Loucy (cell line): ENCODE data around the gene SYNGR3.

Source experiments
- H2AFZ ChIP-seq: fragments of 200-600 bp; sonication (generic); 2 replicates; pipeline ENCODE4 v1.6.0; 2016; ENCODE audit warnings: antibody characterized with exemption, mild to moderate bottlenecking, low read length, moderate library complexity
- H3F3A ChIP-seq: fragments of 200-600 bp; 2 replicates; pipeline ENCODE4 v1.6.0; 2016; ENCODE audit warnings: antibody characterized with exemption, low read depth, mild to moderate bottlenecking
- H3K27me3 ChIP-seq: fragments of 200-600 bp; sonication (generic); 2 replicates; pipeline ENCODE4 v1.6.1; 2014; ENCODE audit warnings: low read length, mild to moderate bottlenecking; ENCODE audit not compliant: insufficient read depth, poor library complexity, severe bottlenecking
- H3K36me3 ChIP-seq: fragments of 200-600 bp; sonication (generic); 2 replicates; pipeline ENCODE4 v1.6.1; 2016; ENCODE audit warnings: low read length; ENCODE audit not compliant: insufficient read depth
- H3K4me1 ChIP-seq: fragments of 200-600 bp; sonication (generic); 2 replicates; pipeline ENCODE4 v1.5.1; 2014; ENCODE audit warnings: low read length, mild to moderate bottlenecking; ENCODE audit not compliant: insufficient read depth, poor library complexity, severe bottlenecking
- H3K4me2 ChIP-seq: fragments of 200-600 bp; sonication (generic); 2 replicates; pipeline ENCODE4 v1.6.0; 2014; ENCODE audit warnings: antibody characterized with exemption, low read length, low read depth, mild to moderate bottlenecking; ENCODE audit not compliant: poor library complexity, severe bottlenecking
- H3K4me3 ChIP-seq: fragments of 200-600 bp; sonication (generic); 2 replicates; pipeline ENCODE4 v1.5.1; 2014; ENCODE audit warnings: low read length, mild to moderate bottlenecking, mixed read lengths; ENCODE audit not compliant: poor library complexity, severe bottlenecking
- H3K79me2 ChIP-seq: fragments of 200-600 bp; sonication (generic); 2 replicates; pipeline ENCODE4 v1.6.1; 2014; ENCODE audit warnings: low read length; ENCODE audit not compliant: insufficient read depth
- H3K9ac ChIP-seq: fragments of 200-600 bp; sonication (generic); 2 replicates; pipeline ENCODE4 v1.6.0; 2014; ENCODE audit warnings: mild to moderate bottlenecking, low read depth, low read length, moderate library complexity; ENCODE audit not compliant: poor library complexity, severe bottlenecking
- H3K9me2 ChIP-seq: fragments of 200-600 bp; sonication (generic); replicated peaks from 2 replicates; pipeline ENCODE4 v1.6.1; 2016; ENCODE audit warnings: low read depth, low read length, mixed read lengths
- H3K9me3 ChIP-seq: fragments of 200-600 bp; sonication (generic); 2 replicates; pipeline ENCODE4 v1.6.1; 2014; ENCODE audit warnings: mild to moderate bottlenecking, antibody characterized with exemption, low read length, low read depth; ENCODE audit not compliant: insufficient read depth
- H4K20me1 ChIP-seq: fragments of 200-600 bp; sonication (generic); 2 replicates; pipeline ENCODE4 v1.6.0; 2014; ENCODE audit warnings: antibody characterized with exemption, low read length, mild to moderate bottlenecking; ENCODE audit not compliant: insufficient read depth, poor library complexity, severe bottlenecking
- CTCF ChIP-seq: fragments of 200-600 bp; sonication (generic); conservative IDR thresholded peaks from 2 replicates; pipeline ENCODE4 v1.5.1; 2014; ENCODE audit warnings: mild to moderate bottlenecking, antibody characterized with exemption, low read length
- EZH2phosphoT487 ChIP-seq: fragments of 200-600 bp; IDR thresholded peaks from 2 replicates; pipeline ENCODE4 v1.6.1; 2018; ENCODE audit warnings: antibody characterized with exemption, mild to moderate bottlenecking, moderate library complexity, borderline replicate concordance

The SYNGR3 gene

DNA sequence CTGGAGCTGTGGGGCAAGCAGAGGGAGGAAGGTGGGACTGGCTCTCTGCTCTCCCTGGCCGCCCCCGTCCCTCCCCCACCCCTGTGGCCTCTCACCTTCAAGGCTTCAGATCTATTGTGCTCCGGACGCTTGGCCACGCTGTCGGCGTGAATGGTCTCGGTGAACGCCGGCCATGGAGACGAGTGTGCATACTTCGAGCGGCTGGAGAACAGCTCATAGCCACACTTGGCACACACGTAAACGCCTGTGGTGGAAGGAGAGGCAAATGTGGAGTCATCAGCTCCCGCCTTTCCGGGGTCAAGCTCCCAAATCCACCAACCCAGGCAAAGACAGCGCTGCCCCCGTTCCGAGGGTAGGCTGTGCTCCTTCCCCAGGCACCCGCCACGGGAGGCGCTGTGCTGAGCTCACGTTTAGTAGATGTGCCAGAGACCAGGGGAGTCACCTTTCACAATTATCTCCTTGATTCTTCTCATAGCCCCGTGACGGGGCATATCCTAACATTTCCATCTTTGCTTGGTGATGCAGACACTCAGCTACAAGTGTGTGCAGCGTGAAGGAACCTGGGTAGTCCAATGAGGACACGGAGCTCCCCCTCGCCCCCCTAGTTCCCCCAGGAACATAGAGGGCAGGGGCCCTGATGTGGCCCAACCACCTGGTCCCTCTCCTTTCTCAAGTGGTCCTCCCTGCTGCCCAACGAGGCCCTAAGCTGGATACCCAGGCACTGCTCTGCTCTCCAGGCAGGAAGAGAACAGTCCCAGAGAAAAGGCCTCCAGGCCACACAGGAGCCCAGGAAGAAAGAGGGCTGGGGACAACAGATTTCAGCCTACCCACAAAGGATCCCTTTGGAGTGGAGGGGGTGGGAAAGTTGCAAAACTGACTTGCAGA is 48.4 kb upstream of the SYNGR3 start:
- Histone ChIP-seq H3K27me3 (no peaks in the 10 kb centered on the region), H3K9ac (peak overlapping the region; percentile 87)

GRCh38 chr16:1942047-1942809 is 47.5 kb upstream of the SYNGR3 start:
- peak overlapping the region; percentile 81; the same call in 1 of the 2 replicates for H2AFZ ChIP-seq
- peak overlapping the region; percentile 79 for H3K4me2 ChIP-seq
- H3K27me3 ChIP-seq, result no peaks in the 10 kb centered on the region
- H3K36me3 ChIP-seq, result no peaks in the 10 kb centered on the region
- peak overlapping the region; percentile 87 for H3K9ac ChIP-seq
- peaks cover 11% of the 10 kb centered on the region; the same call in 1 of the 2 replicates for H3K79me2 ChIP-seq
- H3K9me2 ChIP-seq, result no peaks in the 10 kb centered on the region
- H4K20me1 ChIP-seq, result no peaks in the 10 kb centered on the region
- peak overlapping the region; percentile 85 for H3K4me3 ChIP-seq
- TF ChIP-seq EZH2phosphoT487 (no peak), CTCF (no peak)
- H3K4me1 ChIP-seq, result peaks cover 5% of the 10 kb centered on the region
- no peaks in the 10 kb centered on the region for H3K9me3 ChIP-seq
- H3F3A ChIP-seq, result no peaks in the 10 kb centered on the region

More for the DNA sequence above, 48.4 kb upstream of the SYNGR3 start:
- H3K4me3 ChIP-seq, result peak overlapping the region; percentile 85
- no peak overlapping the region for H2AFZ ChIP-seq
- peak overlapping the region; percentile 79 for H3K4me2 ChIP-seq
- no peaks in the 10 kb centered on the region for H3K9me2 ChIP-seq
- no peaks in the 10 kb centered on the region for H4K20me1 ChIP-seq
- peaks cover 11% of the 10 kb centered on the region; the same call in 1 of the 2 replicates for H3K79me2 ChIP-seq
- TF ChIP-seq CTCF (no peak), EZH2phosphoT487 (no peak)
- peaks cover 5% of the 10 kb centered on the region for H3K4me1 ChIP-seq
- H3K9me3 ChIP-seq, result no peaks in the 10 kb centered on the region
- H3F3A ChIP-seq, result no peaks in the 10 kb centered on the region
- H3K36me3 ChIP-seq, result no peaks in the 10 kb centered on the region

DNA sequence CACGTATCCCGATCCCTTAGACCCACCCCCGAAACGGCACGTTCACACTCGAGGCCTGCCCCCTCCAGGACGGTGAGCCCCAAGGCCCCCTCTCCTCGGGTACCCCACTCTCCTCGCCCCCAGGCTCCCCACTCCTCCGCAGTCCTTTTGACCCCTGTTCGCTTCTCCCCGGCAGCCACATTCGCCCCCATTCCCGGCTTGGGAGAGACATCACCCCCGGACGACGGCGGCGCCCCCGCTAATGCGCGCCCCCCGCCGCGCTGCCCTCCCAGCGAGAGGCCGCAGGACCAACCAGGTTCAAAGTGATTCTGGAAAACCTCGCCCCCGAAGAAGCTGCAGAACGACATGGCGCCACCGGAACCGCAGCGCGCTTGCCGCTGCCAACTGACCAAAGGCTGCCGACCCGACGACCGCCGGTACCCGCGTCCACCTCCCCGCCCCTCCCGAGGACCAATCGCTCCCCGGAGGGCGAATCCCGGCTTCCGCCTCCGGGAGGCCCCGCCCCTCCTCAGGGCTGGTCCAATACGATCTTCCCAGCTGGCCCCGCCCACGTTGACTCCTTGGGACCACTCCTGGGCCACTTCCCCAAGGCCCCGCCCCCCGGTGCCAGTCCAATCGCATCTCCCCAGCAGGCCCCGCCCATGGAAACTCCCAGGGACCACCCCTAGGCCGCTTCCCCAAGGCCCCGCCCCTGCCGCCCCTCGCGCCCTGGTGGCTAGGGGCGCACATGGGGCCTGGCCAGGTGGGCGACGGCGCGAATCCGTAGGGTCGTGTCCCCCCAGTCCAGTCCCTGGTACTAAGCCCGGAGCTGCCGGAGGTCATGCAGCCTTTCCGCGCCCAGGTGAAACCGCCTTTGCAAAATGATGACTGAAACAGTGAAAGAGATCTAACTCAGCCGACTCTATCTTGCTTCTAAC is 46.7 kb upstream of the SYNGR3 start, which contains the start of gene MSRB1:
Gene MSRB1 (minus strand): TSS at position 390 of the 917 bp plus-strand sequence. CDS start 43 bp downstream, at position 347.
- Histone ChIP-seq H3K79me2 (peaks cover 11% of the 10 kb centered on the region; the same call in 1 of the 2 replicates), H3K36me3 (no peaks in the 10 kb centered on the region), H3K4me3 (peak within 1 kb of the TSS; percentile 85), H3K4me1 (peaks cover 5% of the 10 kb centered on the region), H3K9me2 (no peaks in the 10 kb centered on the region), H3K9me3 (no peaks in the 10 kb centered on the region), H3K4me2 (peak within 1 kb of the TSS; percentile 79), H4K20me1 (no peaks in the 10 kb centered on the region), H3F3A (no peaks in the 10 kb centered on the region), H3K9ac (peak within 1 kb of the TSS; percentile 87), H2AFZ (peak within 1 kb of the TSS; percentile 81; the same call in 1 of the 2 replicates), H3K27me3 (no peaks in the 10 kb centered on the region)
- TF ChIP-seq CTCF (no peak), EZH2phosphoT487 (no peak)
